Ascending aorta (tissue), 2 donors: ENCODE results near the gene PGGHG. TPM values are rescaled to one million over a fixed set of nuclear protein-coding genes. Genes with fewer than 3 reads are reported as not detected.

ENCODE experiments used
- DNase-seq, 2 donors: peaks; one replicate each; pipeline ENCODE4 v3.0.0-alpha.2; 2019; ENCODE audit warnings: low spot score in 2 of 2
- H3K27ac ChIP-seq, 2 donors: fragments of 200-600 bp; sonication (generic); one replicate each; pipeline ENCODE4 v1.5.1; 2016 to 2017; ENCODE audit warnings: mild to moderate bottlenecking in 1 of 2
- H3K27me3 ChIP-seq: fragments of 200-600 bp; sonication (generic); one replicate; pipeline ENCODE4 v1.5.1; 2017
- H3K36me3 ChIP-seq, 2 donors: fragments of 200-600 bp; sonication (generic); one replicate each; pipeline ENCODE4 v1.5.1; 2016
- H3K4me1 ChIP-seq, 2 donors: fragments of 200-600 bp; sonication (generic); one replicate each; pipeline ENCODE4 v1.5.1; 2016 to 2017; ENCODE audit warnings: mild to moderate bottlenecking in 1 of 2
- H3K4me3 ChIP-seq, 2 donors: fragments of 200-600 bp; sonication (generic); one replicate each; pipeline ENCODE4 v1.5.1; 2016 to 2017; ENCODE audit warnings: mild to moderate bottlenecking in 1 of 2
- H3K9me3 ChIP-seq, 2 donors: fragments of 200-600 bp; sonication (generic); one replicate each; pipeline ENCODE4 v1.5.1; 2016
- CTCF ChIP-seq, 3 experiments: fragments of 200-600 bp in 2 of 3; fragments of 450-650 bp in 1 of 3; sonication (generic) in 2 of 3; IDR thresholded peaks; one replicate each; pipeline ENCODE4 v1.5.1; 2016 to 2019; ENCODE audit warnings: antibody characterized with exemption in 3 of 3, mild to moderate bottlenecking in 1 of 3, moderate library complexity in 1 of 3
- intact Hi-C: fragments of 100-400 bp; cut with DNase I; formaldehyde crosslinking; loops from one replicate; pipeline ENCODE4 v1.15.1; 2023
- total RNA-seq: library from RNA; depleted of rRNA; stranded (reverse); fragments of >200 nt; gene quantifications from one replicate; pipeline ENCODE4 v1.1.0, GENCODE V29; 2016

The PGGHG gene
- total RNA-seq, 1 donor from 2014 or later: 155 TPM

- intact Hi-C loops: no loop called here
These were observed 53.4 kb downstream of the PGGHG start for GRCh38 chr11:342328-342727.

GRCh38 chr11:344836-345578, 56.1 kb downstream of the PGGHG start:
- H3K27me3 ChIP-seq: no peaks in the 10 kb centered on the region
- DNase-seq: no peak
- no peak overlapping the region for H3K4me3 ChIP-seq
- no peaks in the 10 kb centered on the region for H3K9me3 ChIP-seq
- H3K27ac ChIP-seq: no peak overlapping the region
- intact Hi-C loops: no loop called here
- no peaks in the 10 kb centered on the region for H3K4me1 ChIP-seq
- no peak for TF ChIP-seq CTCF (IDR thresholded peaks at IDR 0.05)
- no peaks in the 10 kb centered on the region for H3K36me3 ChIP-seq

More at GRCh38 chr11:342328-342727, 53.4 kb downstream of the PGGHG start:
- no peaks in the 10 kb centered on the region for H3K36me3 ChIP-seq
- no peak overlapping the region for H3K4me3 ChIP-seq
- no peak overlapping the region for H3K27ac ChIP-seq
- no peaks in the 10 kb centered on the region for H3K9me3 ChIP-seq
- no peak for TF ChIP-seq CTCF (IDR thresholded peaks at IDR 0.05)
- H3K27me3 ChIP-seq: no peaks in the 10 kb centered on the region
- H3K4me1 ChIP-seq: no peaks in the 10 kb centered on the region
- no peak for DNase-seq

Other genes starting within 250 kb of the PGGHG start
- not detected for gene SCGB1C1, start 96.0 kb upstream of the PGGHG start, total RNA-seq
- gene BET1L, start 81.7 kb upstream of the PGGHG start, total RNA-seq: 42.3 TPM
- gene RIC8A, start 81.4 kb upstream of the PGGHG start, total RNA-seq: 102 TPM
- gene SIRT3, start 52.8 kb upstream of the PGGHG start, total RNA-seq: 69.9 TPM
- gene PSMD13, start 52.1 kb upstream of the PGGHG start, total RNA-seq: 50.2 TPM
- gene NLRP6, start 10.7 kb upstream of the PGGHG start, total RNA-seq: not detected
- gene IFITM5, start 10.4 kb downstream of the PGGHG start, total RNA-seq: not detected
- 1,131 TPM for gene IFITM2, start 18.7 kb downstream of the PGGHG start, total RNA-seq
- 650 TPM for gene IFITM1, start 24.9 kb downstream of the PGGHG start, total RNA-seq
- 1,421 TPM for gene IFITM3, start 31.7 kb downstream of the PGGHG start, total RNA-seq
- not detected for gene B4GALNT4, start 80.4 kb downstream of the PGGHG start, total RNA-seq
- gene PKP3, start 105.1 kb downstream of the PGGHG start, total RNA-seq: not detected
- gene SIGIRR, start 125.9 kb downstream of the PGGHG start, total RNA-seq: 121 TPM
- gene ANO9, start 152.9 kb downstream of the PGGHG start, total RNA-seq: 4.0 TPM
- gene PTDSS2, start 161.2 kb downstream of the PGGHG start, total RNA-seq: 185 TPM
- gene RNH1, start 218.1 kb downstream of the PGGHG start, total RNA-seq: 649 TPM
- 21.6 TPM for gene HRAS, start 246.4 kb downstream of the PGGHG start, total RNA-seq
- gene LRRC56, start 248.4 kb downstream of the PGGHG start, total RNA-seq: not detected